HepG2 (cell line): ENCODE measurements around the gene KRTAP10-2. TPM values are rescaled to one million over a fixed set of nuclear protein-coding genes. Genes with fewer than 3 reads are reported as not detected.

Experiments used
- ARNT2 ChIP-seq: sonication (generic); formaldehyde crosslinking; IDR thresholded peaks from 2 replicates; pipeline ENCODE4 v1.8.0; 2022; ENCODE audit warnings: mild to moderate bottlenecking, low read depth, missing genetic modification reagents, moderate library complexity
- CCDC6 ChIP-seq: sonication (generic); formaldehyde crosslinking; IDR thresholded peaks from 2 replicates; pipeline ENCODE4 v1.8.1; 2022; ENCODE audit warnings: mild to moderate bottlenecking, missing genetic modification reagents, moderate library complexity
- CREB3 ChIP-seq: sonication (generic); formaldehyde crosslinking; IDR thresholded peaks from 2 replicates; pipeline ENCODE4 v1.5.0; 2020; ENCODE audit warnings: missing genetic modification reagents
- DNMT1 ChIP-seq: sonication (generic); formaldehyde crosslinking; IDR thresholded peaks from 2 replicates; pipeline ENCODE4 v1.5.1; 2020; ENCODE audit warnings: mild to moderate bottlenecking, missing genetic modification reagents
- ISX ChIP-seq: sonication (generic); formaldehyde crosslinking; conservative IDR thresholded peaks from 2 replicates; pipeline ENCODE4 v1.5.0; 2020; ENCODE audit warnings: missing genetic modification reagents
- KDM2A ChIP-seq: sonication (generic); formaldehyde crosslinking; IDR thresholded peaks from 2 replicates; pipeline ENCODE4 v1.4.0; 2020; ENCODE audit warnings: low read depth, missing genetic modification reagents, borderline replicate concordance
- MIER2 ChIP-seq: IDR thresholded peaks from 2 replicates; pipeline ENCODE4 v1.6.1; 2016; ENCODE audit warnings: missing biosample characterization, missing genetic modification reagents
- MXD4 ChIP-seq: IDR thresholded peaks from 2 replicates; pipeline ENCODE4 v1.6.1; 2016; ENCODE audit warnings: mild to moderate bottlenecking, missing biosample characterization, missing genetic modification reagents
- NKX3-1 ChIP-seq: sonication (generic); formaldehyde crosslinking; IDR thresholded peaks from 2 replicates; pipeline ENCODE4 v1.5.0; 2020; ENCODE audit warnings: missing genetic modification reagents
- NR2F1 ChIP-seq, 2 experiments: fragments of 450-650 bp in 1 of 2; formaldehyde crosslinking in 1 of 2; IDR thresholded peaks; 2 replicates each; pipeline versions ENCODE4 v1.5.0 to v1.6.1; 2016 to 2020; ENCODE audit warnings: mild to moderate bottlenecking in 1 of 2, missing compliant biosample characterization in 1 of 2, missing genetic modification reagents in 1 of 2, moderate library complexity in 1 of 2
- PHF8 ChIP-seq: sonication (generic); formaldehyde crosslinking; IDR thresholded peaks from 2 replicates; pipeline ENCODE4 v1.5.0; 2020; ENCODE audit warnings: missing genetic modification reagents
- TMF1 ChIP-seq: sonication (generic); formaldehyde crosslinking; IDR thresholded peaks from 2 replicates; pipeline ENCODE4 v1.8.1; 2022; ENCODE audit warnings: low read depth, missing genetic modification reagents
- ZBED4 ChIP-seq: sonication (generic); formaldehyde crosslinking; IDR thresholded peaks from 2 replicates; pipeline ENCODE4 v1.4.0; 2020; ENCODE audit warnings: missing genetic modification reagents, borderline replicate concordance
- ZBTB34 ChIP-seq: sonication (generic); formaldehyde crosslinking; IDR thresholded peaks from 2 replicates; pipeline ENCODE4 v1.8.0; 2022; ENCODE audit warnings: mild to moderate bottlenecking, missing genetic modification reagents
- ZBTB38 ChIP-seq: sonication (generic); formaldehyde crosslinking; IDR thresholded peaks from 2 replicates; pipeline ENCODE4 v1.5.1; 2020; ENCODE audit warnings: mild to moderate bottlenecking, missing genetic modification reagents
- ZFP36L1 ChIP-seq: sonication (generic); formaldehyde crosslinking; IDR thresholded peaks from 2 replicates; pipeline ENCODE4 v1.8.0; 2022; ENCODE audit warnings: mild to moderate bottlenecking, missing genetic modification reagents, moderate library complexity
- ZFP41 ChIP-seq: sonication (generic); formaldehyde crosslinking; IDR thresholded peaks from 2 replicates; pipeline ENCODE4 v1.4.0; 2020; ENCODE audit warnings: mild to moderate bottlenecking, missing genetic modification reagents, borderline replicate concordance
- ZFY ChIP-seq: sonication (generic); formaldehyde crosslinking; IDR thresholded peaks from 2 replicates; pipeline ENCODE4 v1.4.0; 2020; ENCODE audit warnings: missing genetic modification reagents
- ZNF253 ChIP-seq: sonication (generic); formaldehyde crosslinking; IDR thresholded peaks from 2 replicates; pipeline ENCODE4 v1.8.0; 2022; ENCODE audit warnings: mild to moderate bottlenecking, missing genetic modification reagents, borderline replicate concordance
- ZNF644 ChIP-seq: IDR thresholded peaks from 2 replicates; pipeline ENCODE4 v1.6.1; 2016; ENCODE audit warnings: low read depth
- ZNF781 ChIP-seq: sonication (generic); formaldehyde crosslinking; IDR thresholded peaks from 2 replicates; pipeline ENCODE4 v1.5.1; 2020; ENCODE audit warnings: borderline replicate concordance, mild to moderate bottlenecking, missing genetic modification reagents; ENCODE audit errors: not compliant biosample characterization
- ZNF784 ChIP-seq: sonication (generic); formaldehyde crosslinking; IDR thresholded peaks from 2 replicates; pipeline ENCODE4 v1.5.1; 2020; ENCODE audit warnings: missing genetic modification reagents, mild to moderate bottlenecking, borderline replicate concordance
- polyA plus RNA-seq, 8 experiments: library from polyadenylated mRNA; depleted of rRNA in 3 of 8; stranded (reverse) in 7 of 8; unstranded in 1 of 8; fragments of >200 nt; fragmentation: Illumina TruSeq in 4 of 8; extraction: Trizol in 4 of 8; gene quantifications; 2 replicates each; pipeline versions ENCODE4 v1.2.1 to v1.2.3, GENCODE V29; 2011 to 2016; ENCODE audit warnings: low read depth in 4 of 8, missing spikeins in 1 of 8, mixed read lengths in 1 of 8; ENCODE audit not compliant: insufficient read depth in 1 of 8
- total RNA-seq, 5 experiments: library from RNA; depleted of rRNA; stranded (reverse); fragments of >200 nt; fragmentation: Illumina TruSeq; extraction: Trizol; gene quantifications; 2 replicates each; pipeline ENCODE4 v1.2.3, GENCODE V29; 2016; ENCODE audit warnings: low read depth in 1 of 5

Gene KRTAP10-2
- total and polyA plus RNA-seq, 2 of the 13 experiments (the other 11 are each of a cell fraction or from before 2014, with no cell fraction given): not detected

- TF ChIP-seq ZBED4 (CRISPR knock-in tag) (peak; percentile 34; the same call in 1 of the 2 replicates), ZNF253 (CRISPR knock-in tag) (no peak), TMF1 (CRISPR knock-in tag) (no peak), CCDC6 (CRISPR knock-in tag) (peak; percentile 84; the same call in 1 of the 2 replicates), ISX (CRISPR knock-in tag) (no peak), ZFY (peak; percentile 73), ZFP36L1 (CRISPR knock-in tag) (peak; percentile 83), MXD4 (CRISPR knock-in tag) (peak; percentile 72), ZBTB38 (peak; percentile 71), DNMT1 (CRISPR knock-in tag) (0 out of 2 replicates have a peak, but pooled peaks have one; percentile 64), NKX3-1 (CRISPR knock-in tag) (0 out of 2 replicates have a peak, but pooled peaks have one; percentile 39), KDM2A (peak; percentile 80; the same call in 1 of the 2 replicates), MIER2 (CRISPR knock-in tag) (peak; percentile 61), CREB3 (CRISPR knock-in tag) (peak; percentile 40; the same call in 1 of the 2 replicates), ARNT2 (CRISPR knock-in tag) (peak; percentile 61), PHF8 (CRISPR knock-in tag) (peak; percentile 36; the same call in 1 of the 2 replicates), ZNF781 (CRISPR knock-in tag) (peak; percentile 68), ZNF784 (CRISPR knock-in tag) (peak; percentile 87; the same call in 1 of the 2 replicates), ZFP41 (CRISPR knock-in tag) (no peak), ZNF644 (CRISPR knock-in tag) (peak; percentile 59; the same call in 1 of the 2 replicates), NR2F1 (CRISPR knock-in tag; IDR thresholded peaks at IDR 0.05) (no peak), ZBTB34 (CRISPR knock-in tag) (0 out of 2 replicates have a peak, but pooled peaks have one; percentile 48)
These were observed 42.5 kb upstream of the KRTAP10-2 start (continued) for GRCh38 chr21:44593598-44594405.
